HL-60/S4 (cell line): ENCODE data around the gene SLC9A1.

Experiments used
- in situ Hi-C: fragments of 300-500 bp; cut with MboI; formaldehyde crosslinking; loops from 2 replicates; pipeline ENCODE4 v1.14.3; 2022; ENCODE audit warnings: low sequenced_read_pairs

SLC9A1 gene

DNA sequence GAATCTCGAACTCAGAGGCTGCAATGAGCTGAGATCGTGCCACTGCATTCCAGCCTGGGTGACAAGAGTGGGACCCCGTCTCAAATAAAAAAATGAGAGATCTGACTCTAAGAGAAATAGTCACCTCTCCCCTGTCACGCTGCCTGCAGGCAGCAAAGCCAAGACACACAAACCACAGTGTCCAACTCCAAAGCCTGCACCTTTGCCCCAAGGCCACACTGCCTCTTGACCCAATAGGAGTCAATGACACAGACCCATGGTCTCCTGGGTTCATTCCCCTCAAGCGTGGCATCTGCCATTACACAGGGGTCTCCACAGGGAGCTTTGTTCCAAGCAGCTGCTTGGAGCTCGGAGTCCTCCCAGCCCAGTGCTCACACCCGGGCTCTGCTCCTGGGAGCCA, 46.3 kb downstream of the SLC9A1 start:
- in situ Hi-C loops: no loop called here

DNA sequence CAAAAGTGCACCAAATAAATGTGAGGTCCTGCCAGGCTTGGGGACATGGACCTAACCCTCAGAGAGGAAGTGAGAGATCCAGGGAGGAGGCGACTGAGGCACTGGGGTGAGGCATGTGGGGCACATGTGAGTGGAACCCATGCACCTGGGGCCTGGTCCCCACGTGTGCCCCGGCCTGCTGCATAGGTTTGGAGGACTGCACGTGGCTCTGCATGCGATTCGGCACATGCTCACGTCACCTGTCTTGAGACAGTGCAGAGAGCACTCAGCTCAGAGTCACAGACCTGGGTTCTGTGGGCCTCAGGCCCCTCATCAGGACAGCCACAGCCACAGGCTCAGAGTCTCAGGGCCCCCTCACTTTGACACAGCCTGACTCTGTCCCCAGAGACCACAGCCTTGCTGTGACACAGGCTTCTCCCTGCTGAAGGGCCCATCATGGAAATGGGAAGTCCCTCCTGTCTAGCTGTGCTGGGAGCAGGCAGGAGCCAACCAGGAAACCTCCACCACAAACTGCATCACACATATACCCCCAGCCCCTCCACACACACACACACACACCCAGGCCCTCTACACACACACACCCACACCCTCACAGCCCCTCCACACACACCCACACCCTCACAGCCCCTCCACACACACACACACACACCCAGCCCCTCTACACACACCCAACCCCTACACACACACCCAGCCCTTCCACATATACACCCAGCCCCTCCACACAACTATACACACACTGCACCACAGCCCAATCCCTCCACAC, 48.2 kb downstream of the SLC9A1 start:
- in situ Hi-C loops: no loop called here

DNA sequence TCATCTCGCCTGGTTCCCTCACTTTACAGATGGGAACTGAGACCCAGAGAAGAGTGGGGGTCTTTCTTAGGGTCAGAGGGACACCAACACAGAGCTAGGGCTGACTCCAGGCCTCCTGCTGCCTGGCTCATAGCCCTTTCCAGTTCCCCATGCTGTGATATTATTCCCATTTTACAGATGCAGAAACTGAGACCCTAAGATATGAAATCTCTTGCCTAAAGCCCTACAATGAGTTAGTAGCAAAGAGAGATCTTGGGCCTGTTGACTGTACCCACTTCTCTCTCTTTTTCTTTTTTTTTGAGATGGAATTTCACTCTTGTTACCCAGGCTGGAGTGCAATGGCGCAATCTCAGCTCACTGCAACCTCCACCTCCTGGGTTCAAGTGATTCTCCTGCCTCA, 49.9 kb downstream of the SLC9A1 start:
- in situ Hi-C loops: no loop called here

DNA sequence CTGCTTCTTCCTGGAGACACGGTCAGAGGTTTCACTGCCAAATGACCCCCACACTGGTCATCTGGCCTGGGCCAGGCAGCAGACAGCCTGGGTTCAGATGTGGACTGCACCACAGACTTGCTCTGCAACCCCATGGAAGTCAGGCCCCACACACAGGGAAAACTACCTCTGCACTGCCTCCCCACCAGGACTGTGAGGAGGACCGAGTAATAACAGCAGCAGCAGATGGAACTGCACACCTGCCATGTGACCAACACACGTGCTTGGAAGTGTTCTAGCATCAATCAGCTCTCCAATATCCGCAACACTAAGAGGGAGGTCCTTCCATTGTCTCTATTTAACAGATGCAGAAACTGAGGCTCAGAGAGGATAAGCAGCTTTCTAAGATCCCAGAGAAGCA, 51.4 kb downstream of the SLC9A1 start:
- in situ Hi-C loops: loop anchor here (5.0 kb wide), 2 partner anchors 194 to 289 kb away; partner anchors contain the start of gene GPR3

DNA sequence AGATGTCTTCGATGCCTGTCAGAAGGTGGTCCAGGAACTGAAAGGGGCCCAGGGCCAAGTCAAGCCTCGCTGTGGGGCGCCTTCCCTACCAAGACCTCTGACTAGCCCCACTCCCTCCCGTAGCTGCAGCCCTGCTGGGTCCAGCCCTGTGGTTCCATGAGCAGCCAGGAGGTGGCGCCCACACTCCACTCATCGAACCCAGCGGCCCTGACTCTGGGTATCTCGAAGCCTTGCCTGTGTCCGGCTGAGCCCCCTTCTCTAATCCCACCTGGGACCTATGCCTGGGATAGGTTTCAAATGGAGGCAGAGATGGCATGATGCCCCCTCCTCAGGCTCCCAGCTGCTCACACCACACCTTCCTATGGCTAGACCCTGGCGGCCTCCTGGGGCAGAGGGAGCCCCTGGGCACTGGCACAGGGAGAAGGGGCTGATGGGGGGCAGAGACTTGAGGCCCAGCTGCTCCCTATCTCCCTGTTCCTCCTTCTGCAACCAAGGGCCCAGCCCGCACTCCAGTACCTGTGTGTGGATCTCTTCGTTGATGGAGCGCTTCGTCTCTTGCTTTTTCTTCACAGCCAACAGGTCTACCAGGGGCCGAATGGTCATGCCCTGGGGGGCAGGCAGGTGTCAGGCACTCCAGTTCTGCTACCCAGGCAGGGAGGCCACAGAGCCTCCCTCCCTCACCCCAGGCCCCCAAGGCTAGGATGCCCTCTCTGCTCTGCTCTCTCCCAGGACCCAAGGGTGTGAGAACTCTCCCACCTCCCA, 52.0 kb downstream of the SLC9A1 start:
- in situ Hi-C loops: loop anchor here (5.0 kb wide), 2 partner anchors 194 to 289 kb away; partner anchors contain the start of gene GPR3

DNA sequence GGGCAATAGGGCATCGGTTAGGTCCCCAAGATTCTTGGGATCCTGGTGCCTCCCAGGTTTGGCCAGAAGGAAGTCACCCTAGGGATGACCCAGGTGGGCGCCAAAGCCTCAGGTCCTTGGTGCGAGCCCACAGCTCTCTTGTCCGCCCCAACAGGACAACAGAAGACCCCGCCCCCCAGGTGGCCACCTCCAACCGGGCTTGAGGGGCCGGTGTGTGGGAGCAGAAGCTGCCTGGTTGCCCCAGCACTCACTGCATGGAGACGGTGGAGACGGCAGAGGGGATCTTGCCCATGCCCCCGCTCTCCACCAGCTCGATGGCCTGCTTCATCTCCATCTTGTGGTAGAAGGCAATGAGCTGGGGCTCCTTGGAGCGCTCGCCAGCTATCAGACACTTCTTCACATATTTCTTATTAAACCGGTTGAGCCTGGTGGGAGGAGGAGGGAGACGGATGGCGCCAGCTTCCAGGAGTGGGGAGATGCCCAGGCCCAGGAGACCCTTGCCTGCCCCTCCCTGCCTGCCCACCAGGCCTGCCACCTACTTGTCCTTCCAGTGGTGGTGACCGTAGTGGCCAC, 52.7 kb downstream of the SLC9A1 start:
- in situ Hi-C loops: loop anchor here (5.0 kb wide), 2 partner anchors 195 to 290 kb away; partner anchors contain the start of gene GPR3

DNA sequence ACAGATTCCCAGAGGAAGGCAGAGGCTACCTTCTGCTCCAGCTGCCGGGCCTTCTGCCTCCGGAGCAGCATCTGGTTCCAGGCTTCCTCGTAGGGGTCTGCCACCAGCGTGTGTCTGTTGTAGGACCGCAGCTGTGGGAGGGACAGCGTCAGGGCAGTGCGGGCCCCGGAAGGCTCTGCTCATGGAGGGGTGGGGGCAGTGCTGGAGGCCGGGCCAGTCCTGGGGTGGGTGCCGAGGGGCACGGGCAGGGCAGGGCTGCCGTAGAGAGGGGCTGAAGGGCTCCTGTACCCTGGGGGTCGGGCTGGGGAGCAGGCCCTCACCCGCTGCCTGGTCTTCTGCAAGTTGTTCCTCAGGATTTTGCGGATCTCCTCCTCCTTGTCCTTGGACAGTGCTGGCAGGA, 53.2 kb downstream of the SLC9A1 start:
- in situ Hi-C loops: loop anchor here (5.0 kb wide), 2 partner anchors 196 to 291 kb away; partner anchors contain the start of gene GPR3

DNA sequence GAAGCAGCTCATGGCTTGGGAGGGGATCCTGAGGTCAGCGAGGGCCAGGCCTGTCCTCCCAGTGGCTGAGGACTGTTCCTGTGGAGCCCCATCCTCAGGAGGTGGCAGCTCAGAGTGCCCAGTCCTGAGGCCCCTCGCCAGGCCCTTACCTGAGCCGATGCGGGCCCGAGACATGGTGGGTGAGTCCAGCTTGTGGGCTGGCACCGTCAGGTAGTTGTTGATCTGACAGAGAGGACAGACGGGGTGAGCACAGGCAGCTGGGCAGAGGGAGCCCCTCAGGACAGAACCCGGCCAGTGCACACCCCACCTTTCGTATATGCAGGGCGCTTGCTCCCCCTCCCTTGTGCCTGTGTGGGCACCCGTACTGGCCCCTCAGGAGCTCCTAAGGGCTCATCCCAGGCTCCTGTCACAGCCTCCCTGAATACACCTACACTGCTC, 53.9 kb downstream of the SLC9A1 start:
- in situ Hi-C loops: loop anchor here (5.0 kb wide), 2 partner anchors 196 to 291 kb away; partner anchors contain the start of gene GPR3

DNA sequence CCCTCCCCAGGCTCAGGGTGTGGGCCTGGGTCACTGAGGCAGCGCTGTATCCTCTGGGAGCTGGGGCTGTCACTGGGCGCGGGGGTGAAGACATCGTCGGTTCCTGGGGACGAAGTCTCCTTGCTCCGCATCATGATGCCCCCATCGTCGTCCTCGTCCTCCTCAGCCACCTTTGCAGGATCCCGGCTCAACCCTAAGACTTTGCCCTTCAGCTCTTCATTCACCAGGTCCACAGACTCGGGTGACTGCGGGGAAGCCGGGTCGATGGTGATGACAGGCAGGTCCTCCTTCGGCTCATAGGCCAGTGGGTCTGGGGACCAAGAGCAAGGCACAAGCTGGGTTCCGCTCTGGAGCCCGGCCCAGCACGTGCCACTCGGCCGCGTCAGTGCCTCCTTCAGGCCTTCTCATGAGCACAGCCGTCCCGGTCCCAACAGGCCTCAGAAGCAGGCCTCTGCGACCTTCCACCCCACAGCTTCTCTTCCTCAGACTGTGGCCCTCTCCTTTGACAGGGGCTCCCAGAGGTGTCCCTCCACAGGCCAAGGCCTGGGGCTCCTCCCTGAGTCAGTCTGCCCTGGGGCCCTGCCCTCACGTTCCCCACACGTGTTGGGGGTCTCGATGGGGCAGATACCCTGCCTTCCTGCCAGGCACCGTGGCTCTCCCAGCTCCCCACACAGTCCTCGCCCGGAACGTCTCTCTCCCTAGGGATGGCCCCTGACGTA, 54.4 kb downstream of the SLC9A1 start:
- in situ Hi-C loops: loop anchor here (5.0 kb wide), 2 partner anchors 197 to 292 kb away; partner anchors contain the start of gene GPR3

DNA sequence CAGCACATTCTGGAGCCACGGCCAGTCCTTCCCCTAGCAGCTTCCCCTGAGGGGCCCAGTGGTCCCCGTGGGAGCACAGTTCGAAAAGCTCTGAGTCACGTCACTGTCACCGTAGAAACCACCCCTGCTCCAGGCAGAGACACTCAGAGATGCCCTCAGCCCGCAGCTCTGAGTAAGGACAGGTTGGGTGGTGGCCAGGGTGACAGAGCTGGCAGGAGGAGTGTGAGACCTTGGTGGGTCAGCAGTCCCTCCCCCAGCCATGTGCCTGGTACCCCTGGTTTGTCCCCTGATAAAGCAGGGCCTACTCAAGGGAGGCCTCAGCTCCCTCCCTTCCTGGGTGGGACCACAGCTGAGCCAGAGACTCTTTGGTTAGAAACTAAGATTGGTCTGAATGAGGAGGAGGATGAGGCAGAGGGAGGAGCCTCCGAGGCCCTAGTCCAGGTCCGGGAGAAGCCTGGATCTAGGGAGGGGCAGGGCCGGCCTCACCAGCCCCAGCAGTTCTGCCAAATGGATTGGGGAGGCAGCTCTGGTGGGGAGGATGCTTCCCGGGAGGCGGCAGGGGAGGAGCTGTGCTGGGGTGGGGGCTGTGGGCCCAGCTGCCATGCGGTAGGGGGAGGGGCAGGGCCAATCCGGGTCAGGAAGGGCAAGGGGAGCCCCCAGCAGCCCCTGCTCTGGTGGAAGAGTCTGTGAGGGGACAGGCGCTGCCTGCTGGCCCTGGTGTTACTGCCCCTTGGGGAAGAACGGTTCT, 55.2 kb downstream of the SLC9A1 start:
- in situ Hi-C loops: loop anchor here (5.0 kb wide), 3 partner anchors 102 to 293 kb away; partner anchors contain the start of gene GPR3

DNA sequence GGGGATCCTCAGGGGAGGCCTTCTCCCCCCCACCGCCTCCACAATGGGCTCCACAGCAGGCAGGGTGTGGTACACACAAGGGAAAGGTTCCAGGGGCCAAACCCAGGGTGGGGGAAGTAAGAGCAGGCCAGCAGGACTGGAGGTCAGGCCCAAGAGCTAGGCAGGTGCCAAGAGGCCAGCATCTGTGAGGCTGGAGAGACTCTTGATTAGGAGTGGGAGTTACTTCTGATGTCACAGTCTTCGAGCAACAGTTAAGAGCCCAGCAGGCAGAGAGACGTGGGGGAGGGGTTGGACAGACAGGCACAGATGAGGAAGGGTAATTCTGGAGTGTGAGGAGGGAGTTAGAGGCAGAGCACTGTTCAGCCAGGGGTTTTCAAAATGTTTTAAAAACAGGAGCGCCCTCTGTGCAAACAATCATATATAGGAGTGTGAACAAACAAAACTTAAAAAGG, 55.8 kb downstream of the SLC9A1 start:
- in situ Hi-C loops: loop anchor here (5.0 kb wide), 1 partner anchor 102 kb away; no protein-coding TSS in a partner anchor

DNA sequence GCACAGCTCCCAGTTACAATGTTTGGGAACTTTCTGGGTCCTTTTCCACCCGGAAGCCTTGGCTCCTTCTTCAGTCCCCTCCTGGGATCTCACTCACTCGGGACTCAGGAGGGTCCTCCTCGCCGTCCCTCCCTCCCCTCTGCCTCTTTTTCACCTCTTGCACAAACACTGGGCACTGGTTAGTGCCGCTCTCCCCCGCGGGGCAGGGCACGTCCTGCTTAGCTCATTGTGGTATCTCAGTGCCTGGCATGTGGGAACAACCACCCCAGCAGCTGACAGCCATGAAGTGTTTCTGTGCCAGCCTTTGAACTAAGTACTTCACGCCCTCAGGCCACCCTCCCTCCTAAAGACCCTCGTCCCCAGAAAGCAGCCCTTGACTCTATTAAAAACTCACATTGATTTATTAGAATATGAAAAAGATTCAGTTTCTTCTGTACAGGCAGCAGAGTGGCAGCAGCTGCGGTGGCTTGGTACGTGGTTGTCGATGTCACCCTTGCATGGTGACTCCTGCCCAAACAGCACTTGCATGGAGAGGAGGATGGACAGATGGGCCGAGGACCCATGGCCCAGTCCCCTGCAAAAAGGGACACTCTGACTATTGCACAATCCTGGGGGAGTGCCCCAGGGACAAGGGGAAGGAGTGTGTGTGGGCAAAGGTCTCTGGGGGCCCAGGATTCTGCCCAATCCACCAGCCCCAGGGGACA, 56.3 kb downstream of the SLC9A1 start:
- in situ Hi-C loops: loop anchor here (5.0 kb wide), 1 partner anchor 101 kb away; no protein-coding TSS in a partner anchor

DNA sequence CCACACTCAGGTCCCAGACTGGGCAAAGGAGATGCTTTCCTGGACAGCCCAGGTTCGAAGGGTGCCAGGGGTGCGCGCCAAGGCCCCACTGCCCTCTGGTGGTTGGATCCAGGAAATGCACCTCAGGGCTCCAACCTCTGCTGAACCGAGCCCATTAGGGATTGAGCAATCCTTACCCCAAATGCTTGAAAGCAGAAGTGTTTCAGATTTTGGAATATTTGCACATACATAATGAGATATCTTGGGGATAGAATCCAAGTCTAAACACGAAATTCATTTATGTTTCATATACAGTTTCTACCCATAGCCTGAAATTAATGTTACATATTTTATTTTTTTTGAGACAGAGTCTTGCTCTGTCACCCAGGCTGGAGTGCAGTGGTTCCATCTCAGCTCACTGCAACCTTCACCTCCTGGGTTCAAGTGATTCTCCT, 57.4 kb downstream of the SLC9A1 start:
- in situ Hi-C loops: loop anchor here (5.0 kb wide), 1 partner anchor 100 kb away; no protein-coding TSS in a partner anchor

DNA sequence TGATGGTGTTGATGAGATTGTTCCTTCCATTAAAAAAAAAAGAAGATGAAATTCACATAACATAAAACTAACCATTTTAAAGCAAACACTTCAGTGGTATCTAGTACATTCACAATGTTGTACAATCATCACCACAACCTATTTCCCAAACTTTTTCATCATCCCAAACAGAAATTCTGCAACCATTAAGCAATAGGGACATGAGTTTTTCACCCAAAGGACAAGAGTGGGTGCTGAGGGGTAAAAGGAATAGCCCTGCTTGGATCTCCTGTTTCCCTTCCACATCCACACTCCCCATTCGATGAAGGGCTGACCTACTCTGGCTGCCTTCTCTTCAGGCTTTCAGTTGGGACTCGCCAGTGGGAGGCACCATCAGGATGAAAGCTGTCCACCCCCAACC, 59.3 kb downstream of the SLC9A1 start:
- in situ Hi-C loops: loop anchor here (5.0 kb wide), 1 partner anchor 98 kb away; no protein-coding TSS in a partner anchor

DNA sequence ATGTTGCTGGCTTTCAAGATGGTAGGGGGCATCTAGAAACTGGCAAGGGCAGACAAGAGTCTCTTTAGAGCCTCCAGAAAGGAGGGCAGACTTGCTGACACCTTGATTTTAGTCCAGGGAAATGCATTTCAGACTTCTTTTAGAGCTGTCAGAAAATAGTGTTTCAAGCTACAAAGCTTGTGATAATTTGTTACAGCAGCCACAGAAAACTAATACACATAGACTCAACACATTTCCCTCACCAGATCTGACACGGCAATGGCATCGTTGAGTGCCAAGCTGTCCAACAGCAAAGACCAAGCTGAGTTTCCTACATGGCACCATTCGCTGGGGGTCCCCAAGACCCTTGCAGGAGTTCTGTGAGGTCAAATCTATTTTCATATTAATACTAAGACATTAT, 62.0 kb downstream of the SLC9A1 start:
- in situ Hi-C loops: no loop called here

DNA sequence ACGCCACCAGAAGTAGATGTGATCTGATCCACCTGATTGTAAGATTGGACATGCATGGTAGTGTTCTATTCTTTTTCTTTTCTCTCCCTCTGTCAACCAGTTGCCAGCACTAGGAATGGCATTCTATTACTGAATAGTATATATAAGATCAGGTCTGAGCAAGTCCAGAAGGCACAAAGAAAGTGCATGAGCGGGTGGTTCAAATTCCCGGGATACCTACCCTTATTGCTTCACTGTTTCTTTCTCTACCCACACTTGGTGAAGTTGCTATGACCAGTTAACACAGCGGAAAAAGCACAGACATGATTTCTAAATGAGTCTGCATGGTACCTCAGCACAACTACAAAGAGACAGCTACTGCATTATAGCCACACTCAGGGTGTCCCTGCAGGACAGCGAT, 64.0 kb downstream of the SLC9A1 start:
- in situ Hi-C loops: no loop called here

DNA sequence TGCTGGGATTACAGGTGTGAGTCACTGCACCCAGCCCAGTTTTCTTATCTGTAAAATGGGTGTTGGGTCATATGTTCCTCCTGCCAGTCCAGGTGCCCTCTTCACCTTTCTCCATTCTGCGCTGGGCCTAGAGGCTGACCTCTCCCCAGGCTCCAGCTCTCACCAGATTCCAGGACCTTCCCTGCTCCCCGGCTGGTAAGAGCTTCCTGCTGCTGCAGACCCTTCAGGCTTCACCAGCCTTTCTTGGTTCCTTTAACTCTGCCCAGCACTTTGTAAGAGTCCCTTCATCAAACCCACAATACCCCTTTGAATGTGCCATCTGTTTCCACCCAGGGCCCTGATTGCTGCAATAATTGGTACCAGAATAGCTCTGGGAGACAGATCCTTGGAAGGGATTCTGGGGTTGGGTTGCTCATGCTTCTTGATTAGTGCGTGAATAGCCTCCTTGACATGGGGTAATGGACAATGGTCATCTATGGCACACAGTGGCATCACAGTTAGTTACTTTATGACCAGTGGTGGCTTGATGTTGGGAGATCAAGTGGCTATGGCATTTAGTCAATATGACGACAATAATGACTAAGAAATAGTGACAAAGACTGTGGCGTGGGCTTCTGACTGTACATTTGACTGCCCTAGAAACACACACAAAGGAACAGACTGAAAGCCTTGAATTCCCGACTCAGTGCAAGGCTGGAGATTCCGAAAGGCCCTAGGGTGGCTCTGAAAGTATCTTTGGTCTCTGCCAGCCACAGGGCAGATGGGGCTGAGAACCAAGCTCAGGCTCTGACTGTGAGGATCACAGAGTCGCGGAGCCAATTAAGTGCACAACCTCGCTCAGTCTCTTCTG, 67.3 kb downstream of the SLC9A1 start:
- in situ Hi-C loops: loop anchor here (5.0 kb wide), 1 partner anchor 35 kb away; no protein-coding TSS in a partner anchor

DNA sequence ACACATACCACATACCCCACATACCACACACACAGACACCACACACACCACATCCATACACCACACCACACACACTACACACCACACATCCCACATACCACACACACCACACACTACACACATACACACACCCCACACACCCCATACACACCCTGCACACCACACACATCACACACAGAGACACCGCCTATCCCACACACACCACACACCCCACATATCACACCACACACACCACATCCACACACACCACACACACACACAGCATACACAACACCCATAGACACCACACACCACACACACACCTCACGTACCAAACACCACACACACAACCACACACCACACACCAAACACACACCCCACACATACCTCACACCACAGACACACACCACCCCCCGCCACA, 68.3 kb downstream of the SLC9A1 start:
- in situ Hi-C loops: loop anchor here (5.0 kb wide), 1 partner anchor 34 kb away; no protein-coding TSS in a partner anchor
